BE2C (cell line): ENCODE measurements around the gene RPS6KA2.

Experiments used
- DNase-seq: peaks from one replicate; pipeline ENCODE4 v3.0.0-alpha.2; 2020
- H3K27me3 ChIP-seq: fragments of 250-450 bp; sonication (Bioruptor Pico); 2 replicates; pipeline ENCODE4 v1.5.1; 2020; ENCODE audit warnings: mild to moderate bottlenecking
- H3K36me3 ChIP-seq: fragments of 250-450 bp; sonication (Bioruptor Pico); 2 replicates; pipeline ENCODE4 v1.5.1; 2020; ENCODE audit warnings: mild to moderate bottlenecking
- H3K4me1 ChIP-seq: fragments of 250-450 bp; sonication (Bioruptor Pico); 2 replicates; pipeline ENCODE4 v1.5.1; 2020
- H3K4me3 ChIP-seq: 2 replicates; pipeline ENCODE4 v1.5.1; 2011; ENCODE audit warnings: low read depth, low read length
- H3K9me3 ChIP-seq: fragments of 250-450 bp; sonication (Bioruptor Pico); 2 replicates; pipeline ENCODE4 v1.5.1; 2020
- CTCF ChIP-seq: IDR thresholded peaks from 2 replicates; pipeline ENCODE4 v1.5.1; 2012; ENCODE audit warnings: mild to moderate bottlenecking, low read depth, low read length

Gene RPS6KA2

GRCh38 chr6:166558156-166559005, 68.7 kb downstream of the RPS6KA2 start:
- no peak for DNase-seq
- no peak overlapping the region for H3K4me3 ChIP-seq
- no peaks in the 10 kb centered on the region for H3K9me3 ChIP-seq
- no peaks in the 10 kb centered on the region for H3K36me3 ChIP-seq
- no peaks in the 10 kb centered on the region for H3K27me3 ChIP-seq
- no peak for TF ChIP-seq CTCF
- no peaks in the 10 kb centered on the region; the same call in 1 of the 2 replicates for H3K4me1 ChIP-seq

GRCh38 chr6:166556863-166557322, 70.2 kb downstream of the RPS6KA2 start:
- TF ChIP-seq CTCF, result no peak
- Histone ChIP-seq H3K9me3 (no peaks in the 10 kb centered on the region), H3K4me1 (no peaks in the 10 kb centered on the region; the same call in 1 of the 2 replicates), H3K36me3 (no peaks in the 10 kb centered on the region), H3K4me3 (no peak overlapping the region), H3K27me3 (no peaks in the 10 kb centered on the region)
- no peak for DNase-seq

- H3K27me3 ChIP-seq, result no peaks in the 10 kb centered on the region
- no peak for DNase-seq
- H3K4me1 ChIP-seq, result no peaks in the 10 kb centered on the region; the same call in 1 of the 2 replicates
- H3K9me3 ChIP-seq, result no peaks in the 10 kb centered on the region
- TF ChIP-seq CTCF, result no peak
- no peaks in the 10 kb centered on the region for H3K36me3 ChIP-seq
- no peak overlapping the region for H3K4me3 ChIP-seq
These were observed 70.7 kb downstream of the RPS6KA2 start for GRCh38 chr6:166556336-166556735.

- Histone ChIP-seq H3K27me3 (no peaks in the 10 kb centered on the region), H3K4me1 (no peaks in the 10 kb centered on the region; the same call in 1 of the 2 replicates), H3K4me3 (no peak overlapping the region), H3K36me3 (no peaks in the 10 kb centered on the region), H3K9me3 (no peaks in the 10 kb centered on the region)
- no peak for DNase-seq
- no peak for TF ChIP-seq CTCF
These were observed 72.0 kb downstream of the RPS6KA2 start for GRCh38 chr6:166555086-166555485.

- no peaks in the 10 kb centered on the region for H3K27me3 ChIP-seq
These were observed 72.7 kb downstream of the RPS6KA2 start for GRCh38 chr6:166554316-166554715.

More at GRCh38 chr6:166554316-166554715, 72.7 kb downstream of the RPS6KA2 start:
- H3K36me3 ChIP-seq, result no peaks in the 10 kb centered on the region
- no peaks in the 10 kb centered on the region for H3K9me3 ChIP-seq
- DNase-seq, result no peak
- H3K4me1 ChIP-seq, result no peaks in the 10 kb centered on the region; the same call in 1 of the 2 replicates
- no peak for TF ChIP-seq CTCF
- no peak overlapping the region for H3K4me3 ChIP-seq
